HUDEP-2 (cell line): ENCODE measurements around the gene CCDC92.

Source experiments
- DNase-seq, 76 experiments: peaks; one replicate each; lab custom pipeline; 2025; ENCODE audit not compliant: unreplicated experiment in 76 of 76; lab: John Stamatoyannopoulos, UW

CCDC92 gene

GRCh38 chr12:123938679-123939480 lies 33.8 kb downstream of the CCDC92 start:
- DNase-seq = peak in 2 of 76 experiments; percentile 2 to 4

- no peak for DNase-seq
Measured at GRCh38 chr12:123937707-123938591, 34.7 kb downstream of the CCDC92 start.

GRCh38 chr12:123936956-123937706 lies 35.5 kb downstream of the CCDC92 start:
- no peak for DNase-seq

- no peak for DNase-seq
Measured at GRCh38 chr12:123936471-123936870, 36.2 kb downstream of the CCDC92 start.

GRCh38 chr12:123935956-123936355 lies 36.7 kb downstream of the CCDC92 start:
- no peak for DNase-seq

GRCh38 chr12:123934829-123935228 lies 37.8 kb downstream of the CCDC92 start:
- no peak for DNase-seq

GRCh38 chr12:123934016-123934620 lies 38.5 kb downstream of the CCDC92 start:
- no peak for DNase-seq

GRCh38 chr12:123933214-123933613 lies 39.4 kb downstream of the CCDC92 start:
- no peak for DNase-seq

- DNase-seq = no peak
Measured at GRCh38 chr12:123931686-123932321, 40.8 kb downstream of the CCDC92 start.

GRCh38 chr12:123929946-123930583 lies 42.6 kb downstream of the CCDC92 start:
- DNase-seq = no peak

GRCh38 chr12:123928897-123929296 lies 43.7 kb downstream of the CCDC92 start:
- DNase-seq = no peak

GRCh38 chr12:123928274-123928865 lies 44.3 kb downstream of the CCDC92 start:
- DNase-seq = no peak

- DNase-seq = no peak
Measured at GRCh38 chr12:123924539-123924938, 48.1 kb downstream of the CCDC92 start.

GRCh38 chr12:123923927-123924326 lies 48.7 kb downstream of the CCDC92 start:
- no peak for DNase-seq

GRCh38 chr12:123923038-123923437 lies 49.6 kb downstream of the CCDC92 start:
- no peak for DNase-seq

- DNase-seq = no peak
Measured at GRCh38 chr12:123919980-123920360, 52.7 kb downstream of the CCDC92 start.

GRCh38 chr12:123917337-123917850 lies 55.2 kb downstream of the CCDC92 start:
- no peak for DNase-seq

- DNase-seq = no peak
Measured at GRCh38 chr12:123916729-123917128, 55.9 kb downstream of the CCDC92 start.

GRCh38 chr12:123914726-123915333 lies 57.8 kb downstream of the CCDC92 start:
- DNase-seq = no peak
